Nephron progenitor cell (in vitro differentiated cells): ENCODE data around the gene NEK3.
A peak's percentile ranks its signal among the peaks of the same experiment; 100 is the strongest.

Experiments
- DNase-seq: peaks from one replicate; pipeline ENCODE4 v3.0.0; 2021
- H3K27ac Mint-ChIP-seq: 2 replicates; pipeline ENCODE4 v1.8.0; 2021; ENCODE audit warnings: mild to moderate bottlenecking, moderate library complexity, mixed read lengths
- H3K27me3 Mint-ChIP-seq: 2 replicates; pipeline ENCODE4 v1.8.0; 2021; ENCODE audit warnings: mild to moderate bottlenecking, low read depth, mixed read lengths; ENCODE audit not compliant: poor library complexity
- H3K36me3 Mint-ChIP-seq: 2 replicates; pipeline ENCODE4 v1.8.0; 2021; ENCODE audit warnings: low read depth, mixed read lengths
- H3K4me1 Mint-ChIP-seq: 2 replicates; pipeline ENCODE4 v1.8.0; 2021; ENCODE audit warnings: mixed read lengths
- H3K4me3 Mint-ChIP-seq: 2 replicates; pipeline ENCODE4 v1.8.0; 2021; ENCODE audit warnings: mild to moderate bottlenecking, moderate library complexity, mixed read lengths
- H3K9me3 Mint-ChIP-seq: 2 replicates; pipeline ENCODE4 v1.8.0; 2021; ENCODE audit warnings: mild to moderate bottlenecking, moderate library complexity, mixed read lengths
- TF ChIP-seq, protein P1 (sequence below): fragments of 200-600 bp; sonication (generic); IDR thresholded peaks from 2 replicates; pipeline ENCODE4 v1.5.0; 2021; ENCODE audit warnings: antibody characterized with exemption

Gene NEK3

DNA sequence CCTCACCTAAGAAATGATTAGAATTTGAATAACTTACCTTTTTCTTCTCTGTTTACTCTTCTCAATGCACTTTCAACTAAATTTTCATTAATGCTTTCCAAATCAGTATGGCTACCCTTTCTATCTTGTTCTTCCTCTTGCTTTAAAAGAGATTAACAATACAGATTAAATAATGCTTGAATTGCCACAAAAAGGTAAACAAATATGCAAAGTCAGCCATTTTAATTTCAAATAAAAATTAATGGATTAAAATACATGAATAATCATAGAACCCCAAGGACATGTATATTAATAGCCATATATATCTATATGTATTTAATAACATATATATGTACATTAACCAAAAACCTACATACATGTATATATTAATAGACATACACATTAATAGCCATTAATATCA is 22.6 kb downstream of the NEK3 start:
- H3K36me3 Mint-ChIP-seq: peaks cover 54% of the 10 kb centered on the region
- H3K27me3 Mint-ChIP-seq: no peaks in the 10 kb centered on the region
- H3K27ac Mint-ChIP-seq: no peak overlapping the region
- no peaks in the 10 kb centered on the region for H3K4me1 Mint-ChIP-seq
- TF ChIP-seq, protein P1, sequence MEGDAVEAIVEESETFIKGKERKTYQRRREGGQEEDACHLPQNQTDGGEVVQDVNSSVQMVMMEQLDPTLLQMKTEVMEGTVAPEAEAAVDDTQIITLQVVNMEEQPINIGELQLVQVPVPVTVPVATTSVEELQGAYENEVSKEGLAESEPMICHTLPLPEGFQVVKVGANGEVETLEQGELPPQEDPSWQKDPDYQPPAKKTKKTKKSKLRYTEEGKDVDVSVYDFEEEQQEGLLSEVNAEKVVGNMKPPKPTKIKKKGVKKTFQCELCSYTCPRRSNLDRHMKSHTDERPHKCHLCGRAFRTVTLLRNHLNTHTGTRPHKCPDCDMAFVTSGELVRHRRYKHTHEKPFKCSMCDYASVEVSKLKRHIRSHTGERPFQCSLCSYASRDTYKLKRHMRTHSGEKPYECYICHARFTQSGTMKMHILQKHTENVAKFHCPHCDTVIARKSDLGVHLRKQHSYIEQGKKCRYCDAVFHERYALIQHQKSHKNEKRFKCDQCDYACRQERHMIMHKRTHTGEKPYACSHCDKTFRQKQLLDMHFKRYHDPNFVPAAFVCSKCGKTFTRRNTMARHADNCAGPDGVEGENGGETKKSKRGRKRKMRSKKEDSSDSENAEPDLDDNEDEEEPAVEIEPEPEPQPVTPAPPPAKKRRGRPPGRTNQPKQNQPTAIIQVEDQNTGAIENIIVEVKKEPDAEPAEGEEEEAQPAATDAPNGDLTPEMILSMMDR: no peak
- peaks cover 5% of the 10 kb centered on the region for H3K9me3 Mint-ChIP-seq
- H3K4me3 Mint-ChIP-seq: no peak overlapping the region
- DNase-seq: no peak

GRCh38 chr13:52130641-52131040 is 28.8 kb downstream of the NEK3 start:
- Mint-ChIP-seq H3K4me3 (no peak overlapping the region), H3K9me3 (peaks cover 19% of the 10 kb centered on the region), H3K27me3 (peaks cover 3% of the 10 kb centered on the region), H3K27ac (no peak overlapping the region), H3K36me3 (peaks cover 47% of the 10 kb centered on the region), H3K4me1 (peaks cover 20% of the 10 kb centered on the region)
- no peak for DNase-seq
- TF ChIP-seq, protein P1: no peak

- H3K4me1 Mint-ChIP-seq: peaks cover 20% of the 10 kb centered on the region
- peaks cover 43% of the 10 kb centered on the region for H3K36me3 Mint-ChIP-seq
- peaks cover 3% of the 10 kb centered on the region for H3K27me3 Mint-ChIP-seq
- H3K27ac Mint-ChIP-seq: no peak within 1 kb of the TSS
- peaks cover 19% of the 10 kb centered on the region for H3K9me3 Mint-ChIP-seq
- H3K4me3 Mint-ChIP-seq: peak within 1 kb of the TSS; percentile 90
- TF ChIP-seq, protein P1: peak; percentile 67
- peak; percentile 88 for DNase-seq
These were observed 30.4 kb downstream of the NEK3 start, which contains the start of gene NEK5 for GRCh38 chr13:52128714-52129700. Gene NEK5, minus strand, starts transcription at chr13:52129073. Its CDS starts 1,591 bp downstream, at chr13:52127482.

DNA sequence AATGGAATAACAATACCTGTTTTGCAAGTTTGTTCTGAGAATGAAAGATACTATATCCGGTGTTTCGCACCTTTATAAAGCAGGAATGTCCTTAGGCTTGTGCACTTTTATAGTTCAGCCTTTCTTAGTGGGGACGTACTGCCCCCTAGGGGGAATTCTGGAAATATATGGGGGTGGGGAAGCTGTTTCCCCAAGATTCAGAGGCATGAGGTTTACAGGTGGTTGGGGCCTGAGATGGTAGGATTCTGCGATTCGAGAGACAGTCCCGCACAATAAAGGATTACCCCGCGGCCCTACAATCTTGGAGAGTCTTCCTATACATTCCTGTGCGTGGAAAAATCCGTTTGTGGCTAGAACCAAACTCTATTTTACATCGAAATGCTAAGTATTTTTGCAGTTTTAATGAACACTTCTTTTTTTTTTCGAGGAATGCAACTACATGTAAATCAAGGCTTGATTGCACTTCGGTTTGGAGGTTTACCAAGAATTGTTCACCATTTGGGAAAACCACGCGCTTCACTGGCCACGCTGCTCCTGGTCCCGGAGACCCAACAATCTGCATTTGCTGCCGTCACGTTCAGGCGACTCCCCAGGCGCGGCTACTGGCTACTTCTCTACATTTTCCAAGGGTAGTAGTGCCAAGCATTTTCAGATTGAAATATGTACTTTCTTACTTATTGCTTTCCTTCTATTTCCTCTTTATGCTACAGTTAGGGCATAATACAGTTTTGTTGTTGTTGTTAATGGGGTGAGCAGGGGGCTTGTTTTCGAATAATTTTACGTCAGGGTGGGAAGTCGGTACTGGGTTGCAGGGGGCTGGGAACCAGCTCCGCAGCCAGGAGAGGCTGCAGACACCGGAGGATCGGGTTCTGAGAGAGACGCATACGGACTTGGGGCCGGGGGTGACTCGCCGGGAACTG is 31.4 kb downstream of the NEK3 start:
- Mint-ChIP-seq H3K4me3 (peak overlapping the region; percentile 90), H3K9me3 (peaks cover 19% of the 10 kb centered on the region), H3K36me3 (peaks cover 33% of the 10 kb centered on the region), H3K27ac (no peak overlapping the region), H3K27me3 (peaks cover 3% of the 10 kb centered on the region), H3K4me1 (peaks cover 20% of the 10 kb centered on the region)
- DNase-seq: peak; percentile 62
- TF ChIP-seq, protein P1: peak; percentile 81

DNA sequence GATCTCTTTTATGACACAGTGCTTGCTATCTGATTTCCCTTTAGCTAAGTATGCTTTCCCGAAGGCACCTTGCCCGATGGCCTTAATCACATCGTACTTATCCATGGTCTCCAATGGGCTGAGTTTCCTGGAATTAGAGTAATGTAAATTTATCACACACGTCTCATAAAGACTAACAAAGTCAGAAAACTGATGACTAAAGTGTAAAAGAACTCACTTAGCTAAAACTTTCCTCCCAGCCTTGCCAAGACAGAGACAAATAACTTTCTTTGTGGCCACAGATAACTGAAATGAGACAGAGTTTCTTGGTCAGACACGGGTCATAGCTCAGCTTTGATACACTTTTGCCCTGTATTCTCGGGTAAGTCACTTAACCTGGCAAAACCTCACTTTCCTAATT is 32.0 kb downstream of the NEK3 start:
- DNase-seq: no peak
- H3K4me1 Mint-ChIP-seq: peaks cover 20% of the 10 kb centered on the region
- no peak overlapping the region for H3K27ac Mint-ChIP-seq
- H3K4me3 Mint-ChIP-seq: peak overlapping the region; percentile 90
- peaks cover 3% of the 10 kb centered on the region for H3K27me3 Mint-ChIP-seq
- TF ChIP-seq, protein P1: no peak
- peaks cover 18% of the 10 kb centered on the region for H3K9me3 Mint-ChIP-seq
- H3K36me3 Mint-ChIP-seq: peaks cover 27% of the 10 kb centered on the region
